ENCODE measurements around the gene ASTL.

GRCh38 chr2:96090196-96090926 lies 47.9 kb downstream of the ASTL start:
- TF ChIP-seq CTCF (IDR thresholded peaks at IDR 0.05; ENCODE audit: insufficient read depth, low read length, poor library complexity, severe bottlenecking) (no peak), EZH2phosphoT487 (conservative IDR thresholded peaks at IDR 0.05; ENCODE audit: low read length) (no peak)
